ENCODE data around the gene PBRM1. TPM values are rescaled to one million over a fixed set of nuclear protein-coding genes. Genes with fewer than 3 reads are reported as not detected.
A peak's percentile ranks its signal among the peaks of the same experiment; 100 is the strongest.
"Not testable (repeated sequence)": the region's sequence is repeated elsewhere in the genome, so short reads cannot be mapped to it uniquely, and the experiment has no call there.

PBRM1 gene
- total and polyA plus RNA-seq, 4 donors = 6.9 to 73.8 (median 36.4) TPM

DNA sequence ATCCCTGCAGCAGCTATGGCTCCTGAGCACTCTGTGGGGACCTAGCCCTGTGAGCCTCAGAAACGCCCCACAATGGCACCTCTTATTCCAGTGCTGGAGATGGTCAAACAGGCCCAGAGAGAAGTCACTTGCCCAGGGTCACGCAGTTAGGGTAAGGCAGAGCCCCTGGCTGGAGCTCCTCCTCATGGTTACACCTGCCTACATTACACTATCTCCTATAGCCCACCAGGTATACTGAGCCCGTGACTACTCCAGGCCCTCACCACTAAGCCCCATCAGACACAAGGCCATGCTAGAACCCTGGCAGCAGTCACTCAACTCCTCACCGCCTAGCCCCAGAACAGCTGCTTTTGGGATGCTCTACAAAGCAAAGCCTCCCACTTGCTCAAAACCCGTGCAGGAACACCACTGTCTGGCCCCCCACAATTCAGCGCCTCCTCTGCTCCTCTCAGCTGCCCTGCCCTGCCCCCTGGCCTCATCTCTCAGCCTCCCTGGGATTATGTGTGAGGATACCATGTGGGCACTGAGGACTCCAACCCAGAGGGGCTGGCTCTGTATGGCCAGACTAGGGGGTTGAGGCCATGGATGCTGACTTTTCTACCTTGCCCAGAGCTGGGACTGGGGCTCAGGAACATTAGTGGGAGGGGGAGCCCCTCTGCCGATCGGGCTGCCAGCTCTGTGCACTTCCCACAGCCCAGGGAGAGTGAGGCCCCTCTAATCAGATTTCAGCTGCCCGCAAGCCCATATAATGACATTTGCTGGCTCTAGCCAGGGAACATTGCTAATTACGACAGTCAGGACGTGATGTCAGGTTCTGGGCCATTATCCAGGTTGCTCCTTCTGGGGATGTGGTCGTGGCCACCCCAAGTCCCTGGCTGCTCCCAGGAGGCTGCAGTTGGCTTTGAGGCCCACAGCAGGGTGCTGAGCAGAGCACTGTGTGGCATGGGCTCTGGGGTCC is 156.1 kb downstream of the PBRM1 start:
- Histone ChIP-seq H3K27me3 (ENCODE audit: control insufficient read depth in 1 of 2, insufficient read depth in 2 of 2, low read length in 1 of 2) (no peaks in the 10 kb centered on the region), H3K27ac (ENCODE audit: low read depth in 1 of 2, low read length in 2 of 2) (no peak overlapping the region), H3K4me1 (ENCODE audit: control insufficient read depth in 1 of 2, insufficient read depth in 2 of 2, low read length in 2 of 2) (no peaks in the 10 kb centered on the region), H3K4me3 (ENCODE audit: low read length in 2 of 2) (no peak overlapping the region), H3K36me3 (ENCODE audit: control insufficient read depth in 1 of 2, insufficient read depth in 2 of 2, low read length in 1 of 2) (no peaks in the 10 kb centered on the region), H3K9me3 (ENCODE audit: control insufficient read depth, low read length) (no peaks in the 10 kb centered on the region)
- intact Hi-C loops (cut with DNase I) = loop anchor here (5.0 kb wide), 2 partner anchors 42 to 57 kb away; no protein-coding TSS in a partner anchor
- WGBS, 2 donors = 40 to 43% methylated on average over 12 of the region's 12 CpGs
- no peak for ATAC-seq (ENCODE audit: low FRiP score)
- DNase-seq = peak; percentile 58 to 71

DNA sequence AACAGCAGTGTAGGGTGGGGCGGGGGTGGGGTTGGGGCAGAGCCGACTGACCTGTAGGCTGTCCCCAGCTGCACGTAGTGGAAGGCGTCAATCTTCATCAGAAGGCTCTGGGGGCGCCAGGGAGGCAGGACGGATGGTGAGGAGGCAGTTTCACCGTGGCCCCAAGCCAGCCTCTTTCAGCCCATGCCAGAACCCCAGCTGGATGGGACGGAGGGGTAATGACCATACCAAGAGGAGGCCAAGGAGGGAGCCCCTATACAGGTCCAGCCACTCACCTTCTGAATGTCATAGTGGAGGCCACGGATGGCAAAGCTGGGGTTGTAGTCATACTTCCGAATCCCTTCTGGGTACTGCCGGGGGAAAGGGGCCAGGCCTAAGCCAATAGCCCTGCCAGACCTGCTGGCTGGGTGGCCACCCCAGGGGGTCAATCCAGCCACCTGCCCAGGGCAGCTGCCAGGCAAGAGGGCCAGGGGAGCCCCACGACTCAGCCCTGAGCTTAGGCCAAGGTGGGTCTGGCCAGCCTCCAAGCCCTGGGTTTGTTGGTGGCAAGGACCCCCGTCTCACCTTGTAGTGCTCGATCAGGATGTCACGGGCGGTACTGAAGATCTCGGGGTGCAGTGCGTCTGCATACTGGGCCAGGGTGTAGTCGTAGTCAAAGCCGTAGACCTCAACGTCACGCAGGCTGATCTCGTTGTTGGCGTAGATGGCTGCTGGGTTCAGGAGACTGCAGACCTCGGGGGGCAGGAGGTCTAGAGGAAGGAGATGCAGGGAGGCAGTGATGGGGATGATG is 156.9 kb downstream of the PBRM1 start:
- WGBS, 2 donors = 81 to 84% methylated on average over 25 of the region's 25 CpGs
- H3K27me3 ChIP-seq (ENCODE audit: control insufficient read depth in 1 of 2, insufficient read depth in 2 of 2, low read length in 1 of 2) = no peaks in the 10 kb centered on the region
- no peak overlapping the region for H3K4me3 ChIP-seq (ENCODE audit: low read length in 2 of 2)
- H3K36me3 ChIP-seq (ENCODE audit: control insufficient read depth in 1 of 2, insufficient read depth in 2 of 2, low read length in 1 of 2) = no peaks in the 10 kb centered on the region
- H3K9me3 ChIP-seq (ENCODE audit: control insufficient read depth, low read length) = no peaks in the 10 kb centered on the region
- H3K4me1 ChIP-seq (ENCODE audit: control insufficient read depth in 1 of 2, insufficient read depth in 2 of 2, low read length in 2 of 2) = no peaks in the 10 kb centered on the region
- ATAC-seq (ENCODE audit: low FRiP score) (no peak), DNase-seq (peak; percentile 48 to 76)
- intact Hi-C loops (cut with DNase I) = loop anchor here (5.0 kb wide), 2 partner anchors 41 to 56 kb away; no protein-coding TSS in a partner anchor
- H3K27ac ChIP-seq (ENCODE audit: low read depth in 1 of 2, low read length in 2 of 2) = no peak overlapping the region

DNA sequence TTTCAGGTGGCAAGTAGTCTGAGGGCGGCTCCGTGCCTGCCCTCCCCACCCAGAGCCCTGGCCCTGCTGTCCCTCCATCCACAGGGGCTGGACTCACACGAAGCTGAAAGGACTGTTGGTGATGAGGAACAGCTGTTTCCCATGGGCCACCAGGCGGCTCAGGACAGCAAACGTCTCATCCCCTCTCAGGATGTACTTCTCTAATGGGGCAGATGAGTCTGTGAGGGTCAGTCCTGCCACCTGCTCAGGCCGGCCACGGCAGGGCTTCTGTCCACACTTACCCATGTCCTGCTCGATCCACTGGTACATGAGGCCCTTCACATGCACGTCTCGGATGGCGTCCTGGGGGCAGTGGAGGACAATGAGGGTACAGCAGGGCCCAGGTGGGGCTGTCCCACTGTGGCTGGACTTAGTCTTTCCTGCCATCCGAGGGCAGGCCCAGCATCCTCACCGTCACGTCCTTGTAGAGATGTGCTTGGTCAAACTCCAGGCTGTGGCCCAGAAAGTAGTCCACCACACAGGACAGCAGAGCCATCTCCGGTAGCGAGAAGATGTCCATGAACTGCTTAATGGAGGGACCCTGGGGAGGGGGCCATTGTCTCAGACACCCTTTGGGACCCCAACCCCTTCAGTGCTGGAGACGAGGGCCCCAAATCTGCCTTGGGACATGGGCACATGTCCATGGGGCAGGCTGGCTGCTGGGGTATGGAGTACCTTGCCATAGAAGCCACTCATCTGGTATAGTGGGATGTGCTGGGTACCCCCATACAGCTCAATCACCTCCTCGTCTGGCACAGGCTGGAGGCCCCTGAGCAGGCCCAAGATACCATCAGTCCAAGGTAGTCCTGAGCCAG is 157.8 kb downstream of the PBRM1 start:
- H3K9me3 ChIP-seq (ENCODE audit: control insufficient read depth, low read length) = no peaks in the 10 kb centered on the region
- 80 to 83% methylated on average over 18 of the region's 18 CpGs for WGBS, 2 donors
- ATAC-seq (ENCODE audit: low FRiP score) = no peak
- DNase-seq = peak; percentile 45 to 69
- H3K4me1 ChIP-seq (ENCODE audit: control insufficient read depth in 1 of 2, insufficient read depth in 2 of 2, low read length in 2 of 2) = no peaks in the 10 kb centered on the region
- no peak overlapping the region for H3K4me3 ChIP-seq (ENCODE audit: low read length in 2 of 2)
- no peak overlapping the region for H3K27ac ChIP-seq (ENCODE audit: low read depth in 1 of 2, low read length in 2 of 2)
- H3K36me3 ChIP-seq (ENCODE audit: control insufficient read depth in 1 of 2, insufficient read depth in 2 of 2, low read length in 1 of 2) = no peaks in the 10 kb centered on the region
- H3K27me3 ChIP-seq (ENCODE audit: control insufficient read depth in 1 of 2, insufficient read depth in 2 of 2, low read length in 1 of 2) = no peaks in the 10 kb centered on the region
- intact Hi-C loops (cut with DNase I) = loop anchor here (5.0 kb wide), 2 partner anchors 41 to 56 kb away; no protein-coding TSS in a partner anchor

DNA sequence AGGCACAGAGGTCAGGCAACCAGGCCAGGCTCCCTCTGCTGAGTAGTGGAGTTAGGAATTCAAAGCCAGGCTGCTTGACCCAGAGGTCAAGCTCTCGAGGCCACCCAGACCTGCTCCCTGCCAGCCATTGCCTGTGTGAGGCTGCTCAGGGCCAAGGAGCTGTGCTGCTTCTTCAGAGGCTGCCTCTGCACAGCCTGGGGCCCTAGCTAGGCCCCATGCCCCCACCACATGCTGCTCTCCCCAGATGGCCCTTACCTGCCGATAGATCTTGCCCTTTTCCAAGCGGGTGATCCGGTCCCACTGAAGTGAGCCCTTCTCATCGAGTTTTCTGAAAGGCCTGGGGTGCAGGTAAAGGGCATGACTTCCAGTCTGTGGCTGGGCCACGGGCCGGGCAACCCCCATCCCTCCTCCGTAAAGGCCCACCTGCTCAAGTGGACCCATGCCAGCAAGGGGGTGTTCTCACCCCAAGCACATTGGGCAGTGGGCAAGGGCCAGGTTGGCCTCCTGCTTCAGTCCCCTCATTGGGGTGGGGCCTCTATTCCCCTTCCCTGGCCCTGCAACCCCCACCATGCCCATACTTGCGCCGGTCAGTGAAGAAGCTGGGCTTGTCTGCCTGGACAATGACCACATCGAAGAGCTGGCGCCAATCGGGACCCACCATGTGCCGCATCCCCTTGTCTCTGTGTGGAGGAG is 158.5 kb downstream of the PBRM1 start:
- Histone ChIP-seq H3K4me3 (ENCODE audit: low read length in 2 of 2) (no peak overlapping the region), H3K27ac (ENCODE audit: low read depth in 1 of 2, low read length in 2 of 2) (no peak overlapping the region), H3K4me1 (ENCODE audit: control insufficient read depth in 1 of 2, insufficient read depth in 2 of 2, low read length in 2 of 2) (no peaks in the 10 kb centered on the region), H3K27me3 (ENCODE audit: control insufficient read depth in 1 of 2, insufficient read depth in 2 of 2, low read length in 1 of 2) (no peaks in the 10 kb centered on the region), H3K36me3 (ENCODE audit: control insufficient read depth in 1 of 2, insufficient read depth in 2 of 2, low read length in 1 of 2) (no peaks in the 10 kb centered on the region), H3K9me3 (ENCODE audit: control insufficient read depth, low read length) (no peaks in the 10 kb centered on the region)
- peak; percentile 46 to 70 for DNase-seq
- intact Hi-C loops (cut with DNase I) = loop anchor here (5.0 kb wide), 2 partner anchors 40 to 55 kb away; no protein-coding TSS in a partner anchor
- WGBS, 2 donors = 94% methylated on average over 14 of the region's 14 CpGs
- ATAC-seq (ENCODE audit: low FRiP score) = no peak

DNA sequence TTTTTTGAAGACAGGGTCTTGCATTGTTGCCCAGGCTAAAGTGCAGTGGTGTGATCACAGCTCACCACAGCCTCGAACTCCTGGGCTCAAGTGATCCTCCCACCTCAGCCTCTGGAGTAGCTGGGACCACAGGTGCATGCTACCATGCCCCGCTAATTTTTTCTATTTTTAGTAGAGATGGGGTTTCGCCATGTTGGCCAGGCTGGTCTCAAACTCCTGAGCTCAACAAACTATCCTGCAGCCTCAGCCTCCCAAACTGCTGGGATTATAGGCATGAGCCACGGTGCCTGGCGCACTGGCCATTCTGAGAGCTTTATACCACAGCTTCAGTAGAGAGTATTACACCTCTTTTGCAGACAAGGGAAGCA is 159.1 kb downstream of the PBRM1 start:
- H3K27ac ChIP-seq (ENCODE audit: low read depth in 1 of 2, low read length in 2 of 2); H3K27me3 ChIP-seq (ENCODE audit: control insufficient read depth in 1 of 2, insufficient read depth in 2 of 2, low read length in 1 of 2); ATAC-seq (ENCODE audit: low FRiP score); H3K9me3 ChIP-seq (ENCODE audit: control insufficient read depth, low read length); H3K4me1 ChIP-seq (ENCODE audit: control insufficient read depth in 1 of 2, insufficient read depth in 2 of 2, low read length in 2 of 2); DNase-seq; H3K36me3 ChIP-seq (ENCODE audit: control insufficient read depth in 1 of 2, insufficient read depth in 2 of 2, low read length in 1 of 2); H3K4me3 ChIP-seq (ENCODE audit: low read length in 2 of 2): not testable (repeated sequence)
- 92 to 94% methylated on average over 5 of the region's 5 CpGs for WGBS, 2 donors
- intact Hi-C loops (cut with DNase I) = loop anchor here (5.0 kb wide), 2 partner anchors 39 to 54 kb away; no protein-coding TSS in a partner anchor

DNA sequence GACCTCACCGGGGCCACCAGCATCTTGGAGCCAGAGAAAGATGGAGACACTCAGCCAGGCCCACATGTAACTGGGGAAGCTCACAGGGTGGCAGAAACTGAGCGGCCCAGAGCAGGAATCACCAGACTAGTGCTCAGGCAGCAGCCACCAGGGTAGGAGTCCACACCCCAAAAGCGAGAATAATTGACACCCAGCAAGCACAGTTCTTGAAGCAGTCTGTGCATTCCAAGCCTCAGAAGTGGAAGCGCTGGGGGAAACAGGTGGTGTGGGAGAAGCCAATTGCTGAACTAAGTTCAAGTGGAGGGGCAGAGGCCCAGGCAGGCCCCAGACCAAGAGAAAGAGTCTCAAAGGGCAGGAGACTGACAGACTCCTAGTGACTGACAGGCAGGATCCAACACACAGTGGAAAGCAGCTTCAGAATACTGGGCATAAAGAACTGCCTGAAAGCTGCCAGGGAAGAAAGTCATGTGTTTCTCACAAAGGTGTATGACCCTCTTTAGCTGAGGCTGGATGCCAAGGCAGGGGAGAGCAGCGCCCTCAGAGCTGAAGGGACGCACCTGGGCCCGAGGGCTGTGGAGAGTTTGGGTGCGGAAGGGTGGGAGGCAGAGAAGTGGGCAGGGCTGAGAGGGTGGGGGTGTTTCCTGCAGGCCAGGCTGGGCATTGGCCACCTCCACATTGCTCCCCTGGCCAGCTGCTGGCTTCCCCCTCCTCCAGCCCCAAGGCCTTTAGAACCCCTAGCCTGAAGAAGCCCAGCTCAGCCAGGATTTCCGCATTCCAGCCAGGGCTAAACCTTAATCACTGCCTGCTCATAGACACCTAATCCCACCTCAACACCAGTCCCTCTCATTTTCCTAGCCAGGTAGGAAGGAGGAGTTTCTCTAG is 159.8 kb downstream of the PBRM1 start:
- 75 to 81% methylated on average over 9 of the region's 9 CpGs for WGBS, 2 donors
- peak overlapping the region in 1 of 2 donors; percentile 49 for H3K27ac ChIP-seq (ENCODE audit: low read depth in 1 of 2, low read length in 2 of 2)
- DNase-seq = peak; percentile 42 to 51
- no peak overlapping the region for H3K4me3 ChIP-seq (ENCODE audit: low read length in 2 of 2)
- no peaks in the 10 kb centered on the region for H3K9me3 ChIP-seq (ENCODE audit: control insufficient read depth, low read length)
- intact Hi-C loops (cut with DNase I) = loop anchor here (5.0 kb wide), 2 partner anchors 39 to 54 kb away; no protein-coding TSS in a partner anchor
- no peaks in the 10 kb centered on the region for H3K4me1 ChIP-seq (ENCODE audit: control insufficient read depth in 1 of 2, insufficient read depth in 2 of 2, low read length in 2 of 2)
- no peaks in the 10 kb centered on the region for H3K27me3 ChIP-seq (ENCODE audit: control insufficient read depth in 1 of 2, insufficient read depth in 2 of 2, low read length in 1 of 2)
- H3K36me3 ChIP-seq (ENCODE audit: control insufficient read depth in 1 of 2, insufficient read depth in 2 of 2, low read length in 1 of 2) = no peaks in the 10 kb centered on the region
- ATAC-seq (ENCODE audit: low FRiP score) = no peak

All from aorta (tissue), 5 donors.